SW480 (cell line): ENCODE data around the gene SMYD3.

Experiments used
- DNase-seq: peaks from one replicate; pipeline ENCODE4 v3.0.0-alpha.2; 2016; ENCODE audit warnings: low spot score

Gene SMYD3

DNA sequence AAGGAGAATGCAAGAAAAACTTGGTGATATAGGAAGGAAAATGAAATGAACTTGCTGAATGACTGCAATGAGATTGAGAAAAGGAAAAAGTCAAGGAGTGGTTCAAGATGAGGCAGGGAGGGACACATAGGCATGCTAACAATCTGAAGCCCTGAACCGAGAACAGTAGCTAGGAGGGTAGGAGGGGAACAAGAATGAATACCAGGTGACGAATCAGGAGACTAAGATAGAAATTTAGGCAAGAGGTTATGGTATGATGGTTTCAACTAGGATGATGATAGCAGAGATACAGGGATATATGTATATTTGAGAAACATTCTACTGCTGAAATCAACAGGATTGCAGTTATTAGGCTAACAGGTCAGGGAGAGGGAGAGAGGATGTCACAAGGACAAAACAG lies 44.1 kb downstream of the SMYD3 start:
- DNase-seq, result no peak

DNA sequence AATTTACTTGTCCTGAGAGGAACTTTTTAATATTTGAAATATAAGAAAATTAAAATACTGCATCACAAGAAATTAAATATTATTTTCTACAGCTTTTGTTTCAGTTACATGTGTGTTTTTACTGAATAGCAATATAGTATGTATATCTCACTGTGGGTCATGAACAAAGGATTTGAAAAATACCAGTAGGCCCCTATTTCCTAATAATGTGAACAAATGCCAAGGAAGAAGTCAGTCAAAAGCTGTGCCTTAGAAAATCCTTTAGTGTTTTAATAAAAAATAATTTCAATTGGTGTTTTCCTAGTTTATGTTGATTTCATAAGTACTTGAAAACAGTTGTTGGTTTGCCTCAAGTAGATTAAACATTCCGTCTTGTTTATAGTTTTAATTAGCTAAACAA lies 46.7 kb downstream of the SMYD3 start:
- no peak for DNase-seq

DNA sequence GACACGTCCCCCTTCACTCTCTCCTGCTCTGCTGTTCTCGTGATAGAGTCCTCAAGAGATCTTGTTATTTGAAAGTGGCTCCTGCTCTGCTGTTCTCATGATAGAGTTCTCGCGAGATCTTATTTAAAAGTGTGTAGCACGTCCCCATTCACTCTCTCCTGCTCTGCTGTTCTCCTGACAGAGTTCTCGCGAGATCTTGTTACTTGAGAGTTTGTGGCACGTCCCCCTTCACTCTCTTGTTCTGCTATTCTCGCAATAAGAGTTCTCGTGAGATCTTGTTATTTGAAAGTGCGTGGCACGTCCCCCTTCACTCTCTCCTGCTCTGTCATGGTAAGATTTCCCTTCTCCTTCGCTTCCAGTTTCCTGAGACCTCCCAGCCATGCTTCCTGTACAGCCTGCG lies 47.9 kb downstream of the SMYD3 start:
- DNase-seq, result no peak

DNA sequence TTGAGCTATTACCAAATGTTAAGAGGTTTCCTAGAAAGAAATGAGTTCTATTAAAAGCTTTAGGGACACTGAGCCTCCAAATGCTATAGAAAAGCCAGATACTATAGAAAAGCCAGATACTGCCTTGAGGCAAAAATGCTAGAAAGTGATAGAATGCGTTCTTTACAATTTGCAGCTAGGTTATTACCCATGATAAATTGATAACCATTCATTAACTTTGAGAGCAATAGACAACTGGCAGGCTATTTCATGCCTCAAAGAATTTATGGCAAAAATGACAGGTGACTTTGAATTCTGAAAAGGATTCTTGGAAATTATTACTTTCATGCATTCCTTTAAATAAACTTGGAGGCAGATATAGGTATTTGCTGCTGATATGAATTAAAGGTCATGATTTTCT lies 51.6 kb downstream of the SMYD3 start:
- DNase-seq, result no peak

DNA sequence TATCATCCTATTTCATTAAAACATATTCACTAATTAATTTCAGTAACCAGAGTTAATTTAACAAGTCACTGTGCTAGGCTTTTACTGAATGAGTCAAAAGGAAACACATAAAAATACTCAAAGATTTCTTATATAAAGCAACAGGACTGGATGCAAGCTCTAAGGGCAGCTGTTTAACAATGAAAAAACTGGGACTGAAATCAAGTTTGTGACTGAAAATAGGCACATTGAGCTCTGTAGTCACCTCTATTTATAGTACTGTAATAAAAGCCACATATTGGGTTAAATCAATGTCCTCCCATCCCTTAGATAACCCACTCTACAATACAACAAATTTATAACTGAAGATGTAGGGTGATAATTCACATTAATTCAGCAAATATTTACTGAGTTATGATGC lies 52.4 kb downstream of the SMYD3 start:
- DNase-seq, result no peak

DNA sequence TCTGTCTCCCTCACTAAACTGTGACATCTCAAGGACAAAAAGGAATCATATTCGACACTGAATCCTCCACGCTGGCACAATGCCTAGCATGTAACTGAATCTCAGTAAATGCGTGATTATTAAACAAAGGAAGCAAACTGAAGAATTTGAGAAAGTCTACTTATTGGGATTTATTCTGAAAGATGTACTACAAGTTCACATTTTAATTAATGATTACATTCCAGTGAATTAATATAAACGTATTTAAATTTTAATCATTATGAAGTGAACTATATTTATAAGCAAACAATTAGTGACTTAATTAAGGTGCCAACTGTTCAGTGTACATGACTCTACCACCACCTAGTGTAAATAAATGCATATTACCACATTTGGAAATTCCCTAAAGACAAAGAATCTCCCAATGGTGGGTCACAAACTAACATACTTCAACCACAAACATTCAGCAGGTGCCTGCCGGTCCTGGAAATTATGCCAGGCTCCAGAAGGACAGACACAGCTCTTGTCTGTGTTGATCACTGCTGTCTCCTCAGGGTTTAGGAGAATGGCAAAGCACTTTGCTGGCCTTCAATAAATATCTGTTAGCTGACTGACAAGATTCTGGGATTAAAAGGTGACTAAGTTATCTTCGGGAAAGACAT lies 56.3 kb downstream of the SMYD3 start:
- peak; percentile 62 for DNase-seq

DNA sequence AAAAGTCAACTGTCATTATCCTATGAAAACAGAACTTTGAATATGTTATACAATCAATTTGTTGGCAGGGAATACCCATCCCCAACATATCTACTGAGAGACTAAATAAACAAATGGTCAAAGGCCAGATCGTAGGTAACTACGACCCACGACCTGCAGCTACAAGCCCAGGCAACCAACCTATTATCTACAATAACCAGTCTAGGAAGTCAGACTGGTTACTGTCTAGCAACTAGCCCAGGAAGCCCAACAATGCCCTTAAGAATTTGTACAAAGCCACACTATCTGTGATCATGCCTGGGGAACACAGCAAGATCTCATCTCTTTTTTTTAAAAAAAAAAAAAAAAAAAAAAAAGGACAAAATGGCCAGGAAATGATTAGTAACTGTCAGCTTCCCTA lies 58.7 kb downstream of the SMYD3 start:
- no peak for DNase-seq

DNA sequence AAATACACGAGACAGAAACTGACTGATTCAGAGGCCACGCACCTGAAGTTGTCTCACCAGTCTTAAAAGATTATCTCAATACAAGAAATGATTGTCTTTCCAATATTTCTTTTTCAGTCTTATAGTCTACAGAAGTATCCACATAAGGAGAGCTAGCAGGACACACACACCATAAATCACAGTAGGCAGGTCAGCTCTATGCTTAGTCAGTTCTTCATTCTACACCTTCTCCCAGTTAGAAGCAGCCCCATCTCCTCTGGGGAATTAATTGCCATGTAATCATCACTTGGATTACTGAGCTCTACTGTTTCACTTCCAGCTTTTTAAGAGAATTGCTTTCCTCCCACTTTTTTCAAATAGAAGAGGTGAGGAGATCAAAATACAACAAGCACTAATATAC lies 59.6 kb downstream of the SMYD3 start:
- DNase-seq, result no peak

DNA sequence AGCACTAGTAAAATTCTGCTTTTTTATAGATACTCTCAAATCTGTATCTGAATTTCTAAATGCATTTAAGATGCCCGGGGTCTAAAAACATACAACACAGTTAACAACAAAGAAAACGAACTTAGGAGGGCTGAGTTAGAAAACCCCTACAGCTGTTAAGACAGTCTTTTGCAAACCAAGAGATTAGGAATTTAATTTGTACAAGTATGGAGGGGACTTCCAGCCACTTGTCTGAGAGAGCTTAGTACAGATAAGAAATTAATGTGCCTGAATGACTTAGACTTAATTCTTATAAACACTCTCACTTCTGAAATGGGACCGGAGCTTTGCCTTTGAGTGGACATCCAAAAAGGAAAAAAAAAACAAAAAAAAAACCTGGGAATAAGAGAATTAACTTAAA lies 61.6 kb downstream of the SMYD3 start:
- no peak for DNase-seq

DNA sequence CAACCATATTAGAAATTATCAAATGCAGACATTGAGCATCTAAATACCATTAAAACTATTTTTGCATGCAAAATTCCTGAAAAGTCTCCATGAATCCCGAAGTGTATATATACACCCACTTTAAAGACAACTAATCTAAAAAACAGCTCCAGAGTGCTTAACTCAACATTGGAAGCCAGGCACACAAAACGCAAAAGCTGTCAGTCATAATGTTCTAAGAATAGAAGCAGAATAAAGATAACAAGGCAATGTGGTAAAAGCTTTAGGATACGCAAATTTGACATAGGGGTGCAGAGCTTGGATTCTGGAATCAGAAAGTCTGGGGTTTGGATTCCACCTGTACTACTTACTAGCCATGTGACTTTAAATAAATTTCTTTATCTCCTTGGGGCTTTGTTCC lies 62.5 kb downstream of the SMYD3 start:
- no peak for DNase-seq

DNA sequence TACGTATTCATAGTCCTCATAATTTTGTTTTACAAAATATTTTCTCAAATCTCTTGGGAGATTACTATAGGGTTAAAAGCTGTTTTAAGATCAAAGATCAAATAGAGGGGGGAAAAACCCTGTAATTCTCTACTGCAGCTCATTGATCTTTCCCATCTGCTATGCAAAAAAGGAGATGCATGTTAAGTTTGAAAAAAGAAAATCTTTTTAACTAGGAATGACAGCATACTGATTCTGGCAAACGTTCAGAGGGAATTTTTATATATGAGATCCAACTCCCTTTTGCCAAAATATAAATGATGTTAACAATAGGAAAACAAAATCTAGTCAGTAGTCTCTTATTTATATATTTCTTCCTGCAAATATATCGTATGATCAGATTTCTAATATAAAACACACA lies 69.1 kb downstream of the SMYD3 start:
- DNase-seq, result no peak

DNA sequence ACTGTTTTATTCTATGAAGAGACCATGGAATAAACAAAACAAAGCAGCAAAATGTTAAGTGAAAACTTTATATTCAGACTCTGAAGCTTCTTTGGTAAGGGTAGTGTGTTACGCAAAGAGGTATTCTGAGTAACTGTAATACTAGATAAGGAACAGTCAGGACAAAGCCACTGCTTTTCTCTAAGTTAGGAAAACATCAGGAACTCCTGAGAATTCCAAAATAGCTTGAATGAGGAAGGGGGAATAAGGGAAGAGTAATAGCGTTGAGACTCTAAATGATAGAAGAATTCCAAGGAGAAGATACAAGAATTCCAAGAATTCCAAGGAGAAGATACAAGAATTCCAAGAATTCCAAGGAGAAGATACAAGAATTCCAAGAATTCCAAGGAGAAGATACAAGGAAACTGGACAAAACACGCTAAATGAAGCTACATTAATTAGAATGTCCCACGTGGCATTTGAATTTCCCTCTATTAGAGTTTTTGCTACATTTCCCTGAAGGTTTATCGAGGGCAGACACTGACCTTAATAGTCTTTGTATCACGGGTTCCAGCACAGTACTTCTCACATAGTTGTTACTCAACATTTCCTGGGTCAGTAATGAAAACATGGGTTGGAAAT lies 71.5 kb downstream of the SMYD3 start:
- DNase-seq, result no peak

DNA sequence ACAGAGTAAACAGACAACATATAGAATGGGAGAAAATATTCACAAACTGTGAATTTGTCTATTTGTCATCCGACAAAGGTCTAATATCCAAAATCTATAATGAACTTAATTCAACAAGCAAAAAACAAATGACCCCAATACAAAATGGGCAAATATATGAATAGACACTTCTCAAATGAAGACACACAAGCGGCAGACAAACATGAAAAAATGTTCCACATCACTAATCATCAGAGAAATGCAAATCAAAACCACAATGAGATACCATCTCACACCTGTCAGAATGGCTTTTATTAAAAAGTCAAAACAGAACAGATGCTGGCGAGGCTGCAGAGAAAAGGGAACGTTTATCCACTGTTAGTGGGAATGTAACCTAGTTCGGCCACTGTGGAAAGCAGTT lies 72.7 kb downstream of the SMYD3 start:
- DNase-seq, result no peak

DNA sequence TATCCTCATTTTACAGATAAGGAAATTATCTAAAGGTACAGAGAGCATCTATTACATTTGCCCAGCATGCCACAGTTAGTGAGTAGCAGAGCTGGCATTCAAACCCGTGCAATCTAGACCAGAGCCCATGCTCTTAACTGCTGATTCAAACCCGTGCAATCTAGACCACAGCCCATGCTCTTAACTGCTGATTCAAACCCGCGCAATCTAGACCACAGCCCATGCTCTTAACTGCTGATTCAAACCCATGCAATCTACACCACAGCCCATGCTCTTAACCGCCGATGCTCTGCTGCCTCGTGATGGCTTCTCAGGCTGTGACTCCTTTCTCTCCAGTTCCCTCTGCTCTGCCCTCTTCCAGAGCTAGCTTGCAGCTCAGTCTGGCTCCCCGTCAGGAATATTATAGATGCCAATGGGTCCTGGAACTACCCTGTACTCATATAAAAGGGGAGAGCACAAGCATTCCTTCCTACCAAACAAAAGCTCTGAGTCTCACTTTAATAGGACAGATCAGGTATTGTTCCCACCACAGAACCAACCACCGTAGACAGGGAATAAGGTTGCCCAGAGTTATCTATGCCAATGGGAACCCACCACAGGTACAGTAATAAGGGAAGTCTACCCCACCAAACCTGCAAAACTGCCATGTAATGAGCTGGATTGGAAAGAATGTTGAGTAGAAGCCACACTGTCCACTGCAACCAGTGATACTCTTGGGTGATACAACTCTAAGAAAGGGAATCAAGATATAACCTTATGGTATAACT lies 78.4 kb downstream of the SMYD3 start:
- peak; percentile 72 for DNase-seq

DNA sequence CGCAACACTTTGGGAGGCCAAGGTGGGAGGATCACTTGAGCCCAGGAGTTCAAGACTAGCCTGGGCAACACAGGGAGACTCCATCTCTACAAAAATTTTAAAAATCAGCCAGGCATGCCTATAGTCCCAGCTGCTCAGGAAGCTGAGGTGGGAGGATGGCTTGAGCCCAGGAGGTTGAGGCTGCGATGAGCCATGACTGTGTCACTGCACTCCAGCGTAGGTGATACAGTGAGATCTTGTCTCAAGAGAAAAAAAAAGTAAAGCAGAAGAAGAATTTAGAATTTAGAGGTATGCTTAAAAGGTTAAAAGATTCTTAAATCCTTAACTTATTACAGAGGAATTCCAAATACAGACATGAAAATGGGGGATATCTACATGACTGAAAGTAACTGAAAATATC lies 79.5 kb downstream of the SMYD3 start:
- no peak for DNase-seq

DNA sequence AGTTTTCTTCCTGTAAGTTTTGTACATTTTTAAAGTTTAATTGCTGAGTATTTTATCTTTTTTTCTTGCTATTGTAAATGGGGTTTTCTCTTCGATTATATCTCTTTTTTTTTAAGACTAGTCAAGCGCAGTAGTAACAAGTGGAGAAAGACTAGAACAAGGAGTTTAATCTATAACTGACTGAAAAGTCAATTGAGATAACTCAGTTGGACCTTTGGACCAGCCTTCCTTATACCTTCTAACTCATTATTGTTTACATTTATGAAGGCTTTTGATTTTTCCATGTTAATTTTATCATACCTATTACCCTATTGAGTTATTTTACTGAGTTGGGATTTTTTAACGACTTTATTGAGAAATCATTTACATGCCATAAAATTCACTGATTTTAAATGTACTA lies 81.2 kb downstream of the SMYD3 start:
- DNase-seq, result no peak

DNA sequence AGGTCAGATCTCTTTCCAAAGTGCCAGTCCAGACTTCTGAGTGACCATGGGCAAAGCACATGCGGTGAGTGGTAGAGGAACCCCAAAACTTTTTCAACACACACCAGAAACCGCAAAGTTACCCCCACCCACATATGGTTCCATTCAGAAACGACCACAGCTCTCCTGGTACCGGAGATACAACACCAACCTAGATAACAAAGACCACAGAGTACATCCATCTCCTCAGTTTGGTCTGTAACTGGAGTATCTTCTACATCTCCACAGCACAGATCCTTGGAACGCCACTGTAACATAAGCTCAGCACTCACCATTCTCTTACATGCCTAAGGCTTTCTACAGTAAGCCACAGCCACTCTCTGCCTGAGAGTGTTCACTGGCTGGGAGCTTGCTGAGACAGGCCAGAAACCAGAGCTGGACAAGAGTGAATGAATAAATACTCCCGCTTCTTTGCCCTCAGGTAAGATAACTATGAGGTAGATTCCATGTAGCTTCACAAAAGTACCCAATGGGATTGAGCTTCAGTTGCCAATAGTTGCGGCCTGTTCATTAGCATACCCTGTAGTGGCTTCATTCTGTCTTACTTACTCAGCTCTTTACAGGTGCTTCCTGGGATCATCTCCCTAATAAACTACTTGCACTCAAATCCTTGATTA lies 81.8 kb downstream of the SMYD3 start:
- no peak for DNase-seq

DNA sequence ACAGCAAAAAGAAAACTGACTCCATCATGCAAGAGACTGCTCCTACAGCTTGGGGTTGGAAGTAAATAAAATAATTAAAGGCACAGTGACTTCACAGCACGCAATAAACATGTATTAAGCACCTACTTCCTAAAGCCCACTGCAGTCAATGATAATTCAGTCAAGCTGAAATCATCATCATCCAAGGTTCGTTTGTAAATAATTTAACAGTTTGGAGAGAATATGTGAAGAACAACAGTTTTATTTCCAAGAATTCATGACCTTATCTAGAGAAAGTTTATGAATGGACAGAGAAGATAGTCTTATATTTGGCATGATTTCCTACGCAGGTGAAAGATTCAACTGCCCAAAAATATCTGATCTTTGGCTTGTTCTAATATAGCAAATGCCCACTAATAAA lies 86.8 kb downstream of the SMYD3 start:
- DNase-seq, result no peak

DNA sequence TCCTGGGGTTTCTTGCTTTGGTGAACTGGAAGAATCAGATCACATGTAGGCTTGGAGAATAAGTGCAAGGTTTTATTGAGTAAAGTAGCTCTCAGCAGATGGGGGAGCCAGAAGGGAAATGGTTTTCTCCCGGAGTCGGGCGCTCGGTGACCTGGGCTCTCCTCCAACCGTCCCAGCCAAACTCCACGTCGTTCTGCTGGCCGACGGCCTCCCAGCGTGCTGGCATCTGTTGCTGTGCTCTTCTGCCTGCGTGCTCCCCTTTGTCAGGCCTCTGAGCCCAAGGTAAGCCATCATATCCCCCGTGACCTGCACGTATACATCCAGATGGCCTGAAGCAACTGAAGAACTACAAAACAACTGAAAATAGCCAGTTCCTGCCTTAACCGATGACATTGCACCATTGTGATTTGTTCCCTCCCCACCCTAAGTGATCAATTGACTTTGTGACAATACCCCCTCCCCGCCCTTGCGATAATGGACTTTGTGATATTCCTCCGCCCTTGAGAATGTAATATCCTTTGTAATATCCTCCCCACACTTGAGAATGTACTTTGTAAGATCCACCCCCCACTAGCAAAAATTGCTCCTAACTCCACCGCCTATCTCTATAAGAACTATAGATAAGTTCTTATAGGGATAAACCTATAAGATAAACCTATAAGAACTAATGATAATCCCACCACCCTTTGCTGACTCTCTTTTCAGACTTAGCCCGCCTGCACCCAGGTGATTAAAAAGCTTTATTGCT lies 88.3 kb downstream of the SMYD3 start:
- DNase-seq, result no peak

DNA sequence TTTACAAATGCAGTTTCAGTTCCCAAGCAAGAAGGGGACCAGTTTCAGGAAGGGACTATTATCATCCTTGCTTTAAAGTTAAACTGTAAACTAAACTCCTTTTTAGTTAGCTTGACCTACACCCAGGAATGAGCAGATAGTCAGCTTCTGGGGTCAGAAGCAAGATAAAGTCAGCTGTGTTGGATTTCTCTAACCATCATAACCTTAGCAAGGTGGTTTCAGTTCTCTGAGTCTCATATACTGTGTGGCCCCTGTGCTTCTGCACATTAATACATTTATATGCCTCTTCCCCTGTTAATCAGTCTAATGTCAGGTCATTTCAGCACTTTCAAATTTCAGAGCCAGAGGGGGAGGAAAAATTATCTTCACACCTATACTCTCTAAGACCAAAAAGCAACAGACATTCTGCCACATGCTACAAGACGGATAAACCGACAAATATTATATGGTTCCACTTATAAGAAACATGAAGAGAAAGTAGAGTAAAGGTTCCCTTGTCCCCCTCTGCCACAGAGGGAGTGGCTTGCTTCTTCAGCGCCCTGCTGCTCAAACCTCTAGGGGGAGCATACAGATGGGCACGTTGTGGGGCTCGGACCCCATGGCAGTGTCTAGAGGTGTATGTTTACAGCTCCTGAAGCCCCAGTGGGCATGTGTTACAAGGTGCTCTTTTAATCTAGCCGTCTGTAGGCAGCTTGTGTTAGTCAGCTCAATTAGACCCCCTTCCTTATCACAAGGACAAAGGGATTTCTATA lies 89.1 kb downstream of the SMYD3 start:
- no peak for DNase-seq

DNA sequence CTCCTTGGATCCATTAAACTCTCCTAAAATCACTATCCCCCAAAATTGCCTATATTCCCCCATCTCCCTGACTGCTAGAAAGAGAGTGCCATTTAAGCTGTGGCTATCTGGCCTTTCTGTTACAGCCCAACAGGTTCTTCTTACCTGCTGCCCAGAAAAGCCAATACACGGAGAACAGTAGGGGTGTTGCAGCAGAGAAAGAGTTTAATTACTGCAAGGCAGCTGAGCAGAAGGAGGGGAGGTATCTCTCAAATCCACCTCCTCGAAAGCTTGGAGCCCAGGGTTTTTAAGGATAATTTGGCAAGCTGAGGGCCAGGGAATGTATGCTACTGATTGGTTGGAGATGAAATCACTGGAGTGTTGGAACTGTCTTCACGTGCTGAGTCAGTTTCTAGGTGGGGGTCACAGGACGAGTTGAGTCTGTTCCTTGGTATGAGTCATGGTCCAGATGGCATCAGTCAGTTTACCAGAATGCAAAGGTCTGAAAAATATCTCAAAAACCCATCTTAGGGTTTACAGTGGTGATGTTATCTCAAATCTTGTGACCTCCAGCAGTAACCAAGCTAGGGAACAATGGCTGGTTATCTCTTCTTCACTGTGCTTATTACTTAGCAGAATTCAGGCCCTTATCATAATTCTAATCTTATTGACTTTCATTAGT lies 89.8 kb downstream of the SMYD3 start:
- no peak for DNase-seq
